SK-N-SH (cell line): ENCODE measurements around the gene STRIT1.

Source experiments
- CTCF ChIP-seq: fragments of 200-600 bp; sonication (generic); IDR thresholded peaks from 2 replicates; pipeline ENCODE4 v1.6.1; 2017; ENCODE audit warnings: antibody characterized with exemption, mild to moderate bottlenecking, moderate library complexity
- MEF2A ChIP-seq: IDR thresholded peaks from 2 replicates; pipeline ENCODE4 v1.4.0; 2012; ENCODE audit warnings: low read depth, borderline replicate concordance
- NRF1 ChIP-seq: IDR thresholded peaks from 2 replicates; pipeline ENCODE4 v1.6.1; 2012; ENCODE audit warnings: low read depth, mild to moderate bottlenecking, low read length
- REST ChIP-seq: IDR thresholded peaks from 2 replicates; pipeline ENCODE4 v1.6.1; 2012; ENCODE audit warnings: mild to moderate bottlenecking, low read depth, low read length, moderate library complexity
- YY1 ChIP-seq: IDR thresholded peaks from 2 replicates; pipeline ENCODE4 v1.4.0; 2012; ENCODE audit warnings: low read depth, mild to moderate bottlenecking
- TF ChIP-seq, protein P1 (sequence below): IDR thresholded peaks from 2 replicates; pipeline ENCODE4 v1.4.0; 2012; ENCODE audit warnings: low read depth, borderline replicate concordance

GRCh38 chr3:155297100-155297499, 3.6 kb upstream of the STRIT1 start:
- TF ChIP-seq YY1 (no peak), CTCF (no peak), REST (no peak), MEF2A (no peak), NRF1 (no peak)
- TF ChIP-seq, protein P1, sequence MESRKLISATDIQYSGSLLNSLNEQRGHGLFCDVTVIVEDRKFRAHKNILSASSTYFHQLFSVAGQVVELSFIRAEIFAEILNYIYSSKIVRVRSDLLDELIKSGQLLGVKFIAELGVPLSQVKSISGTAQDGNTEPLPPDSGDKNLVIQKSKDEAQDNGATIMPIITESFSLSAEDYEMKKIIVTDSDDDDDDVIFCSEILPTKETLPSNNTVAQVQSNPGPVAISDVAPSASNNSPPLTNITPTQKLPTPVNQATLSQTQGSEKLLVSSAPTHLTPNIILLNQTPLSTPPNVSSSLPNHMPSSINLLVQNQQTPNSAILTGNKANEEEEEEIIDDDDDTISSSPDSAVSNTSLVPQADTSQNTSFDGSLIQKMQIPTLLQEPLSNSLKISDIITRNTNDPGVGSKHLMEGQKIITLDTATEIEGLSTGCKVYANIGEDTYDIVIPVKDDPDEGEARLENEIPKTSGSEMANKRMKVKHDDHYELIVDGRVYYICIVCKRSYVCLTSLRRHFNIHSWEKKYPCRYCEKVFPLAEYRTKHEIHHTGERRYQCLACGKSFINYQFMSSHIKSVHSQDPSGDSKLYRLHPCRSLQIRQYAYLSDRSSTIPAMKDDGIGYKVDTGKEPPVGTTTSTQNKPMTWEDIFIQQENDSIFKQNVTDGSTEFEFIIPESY: no peak
